ENCODE data around the gene GNAZ.

GNAZ gene

DNA sequence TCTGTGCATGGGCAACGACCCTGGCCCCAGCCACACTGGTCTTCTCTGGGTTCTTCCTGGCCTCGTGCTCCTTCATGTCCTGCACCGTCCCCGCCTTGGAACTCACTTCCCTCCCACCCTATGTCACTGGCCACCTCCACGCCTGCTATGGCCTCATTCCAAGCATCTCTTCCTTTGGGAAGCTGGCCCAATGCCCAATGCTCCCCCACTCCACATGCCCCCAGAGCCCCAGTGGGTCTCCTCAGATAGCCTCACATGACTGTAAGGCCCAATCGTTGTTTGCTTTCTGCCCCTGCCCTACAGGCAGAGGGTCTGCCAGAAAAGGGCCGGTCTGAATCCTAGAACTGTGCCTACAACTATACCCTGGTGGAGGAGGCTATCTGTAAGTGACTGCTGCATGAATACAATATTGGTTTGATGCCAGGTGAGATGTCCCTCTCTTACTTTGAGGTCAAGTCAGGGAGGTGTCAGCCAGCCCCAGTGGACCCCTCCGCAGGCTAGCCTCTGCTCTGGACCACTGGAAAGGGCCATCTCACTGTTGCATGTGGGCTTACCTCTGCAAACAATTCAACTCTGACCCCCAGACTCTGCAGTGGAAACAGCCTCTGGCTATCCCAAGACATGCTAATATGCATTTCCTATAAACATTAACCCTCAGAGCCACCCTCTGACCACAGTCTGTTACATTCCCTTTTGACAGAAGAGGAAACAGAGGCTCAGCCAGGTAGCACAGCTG, 2.1 kb upstream of the GNAZ start:
- POLR2A ChIA-PET, result no interaction called here
- TF ChIP-seq, protein P1, sequence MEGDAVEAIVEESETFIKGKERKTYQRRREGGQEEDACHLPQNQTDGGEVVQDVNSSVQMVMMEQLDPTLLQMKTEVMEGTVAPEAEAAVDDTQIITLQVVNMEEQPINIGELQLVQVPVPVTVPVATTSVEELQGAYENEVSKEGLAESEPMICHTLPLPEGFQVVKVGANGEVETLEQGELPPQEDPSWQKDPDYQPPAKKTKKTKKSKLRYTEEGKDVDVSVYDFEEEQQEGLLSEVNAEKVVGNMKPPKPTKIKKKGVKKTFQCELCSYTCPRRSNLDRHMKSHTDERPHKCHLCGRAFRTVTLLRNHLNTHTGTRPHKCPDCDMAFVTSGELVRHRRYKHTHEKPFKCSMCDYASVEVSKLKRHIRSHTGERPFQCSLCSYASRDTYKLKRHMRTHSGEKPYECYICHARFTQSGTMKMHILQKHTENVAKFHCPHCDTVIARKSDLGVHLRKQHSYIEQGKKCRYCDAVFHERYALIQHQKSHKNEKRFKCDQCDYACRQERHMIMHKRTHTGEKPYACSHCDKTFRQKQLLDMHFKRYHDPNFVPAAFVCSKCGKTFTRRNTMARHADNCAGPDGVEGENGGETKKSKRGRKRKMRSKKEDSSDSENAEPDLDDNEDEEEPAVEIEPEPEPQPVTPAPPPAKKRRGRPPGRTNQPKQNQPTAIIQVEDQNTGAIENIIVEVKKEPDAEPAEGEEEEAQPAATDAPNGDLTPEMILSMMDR (IDR thresholded peaks at IDR 0.05; ENCODE audit: insufficient read depth, low read length, missing control alignments), result no peak
- DNase-seq (ENCODE audit: low read depth, low spot score), result no peak
- no peak overlapping the region for H3K4me3 ChIP-seq (ENCODE audit: low read depth, low read length)
- CTCF ChIA-PET, result no interaction called here

DNA sequence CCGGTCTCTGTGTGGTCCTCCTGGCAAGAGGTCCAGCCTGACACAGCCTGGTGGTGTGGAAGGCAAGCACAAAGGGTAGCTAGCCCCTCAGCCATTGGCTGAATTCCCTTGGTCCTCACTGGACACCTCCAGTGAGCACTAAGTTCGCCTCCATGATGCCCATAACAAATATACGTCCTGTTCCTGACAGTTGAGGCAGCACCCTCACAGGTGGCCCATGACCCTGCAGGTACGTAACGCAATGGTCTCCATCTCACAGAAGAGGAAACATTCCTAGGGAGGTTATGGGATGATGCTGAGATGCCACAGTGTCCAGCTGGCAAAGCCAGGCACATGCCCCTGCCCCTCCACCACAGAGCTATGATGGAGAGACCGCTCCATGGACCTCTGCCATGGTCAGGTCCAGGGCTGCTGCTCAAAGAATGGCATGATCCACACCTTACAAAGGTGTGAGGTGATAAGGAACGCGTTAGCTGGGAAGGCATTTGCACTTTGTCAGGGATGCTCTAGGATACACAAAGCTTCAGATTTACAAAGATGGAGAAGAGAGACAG, 1.4 kb upstream of the GNAZ start:
- no peak for DNase-seq (ENCODE audit: low read depth, low spot score)
- TF ChIP-seq, protein P1 (IDR thresholded peaks at IDR 0.05; ENCODE audit: insufficient read depth, low read length, missing control alignments), result no peak
- ChIA-PET CTCF (interaction anchor here (1.0 to 1.7 kb wide), 5 partner anchors 15 to 111 kb away, joined by 3 to 6 read pairs (median 3); no protein-coding TSS in a partner anchor), POLR2A (no interaction called here)
- no peak overlapping the region for H3K4me3 ChIP-seq (ENCODE audit: low read depth, low read length)

DNA sequence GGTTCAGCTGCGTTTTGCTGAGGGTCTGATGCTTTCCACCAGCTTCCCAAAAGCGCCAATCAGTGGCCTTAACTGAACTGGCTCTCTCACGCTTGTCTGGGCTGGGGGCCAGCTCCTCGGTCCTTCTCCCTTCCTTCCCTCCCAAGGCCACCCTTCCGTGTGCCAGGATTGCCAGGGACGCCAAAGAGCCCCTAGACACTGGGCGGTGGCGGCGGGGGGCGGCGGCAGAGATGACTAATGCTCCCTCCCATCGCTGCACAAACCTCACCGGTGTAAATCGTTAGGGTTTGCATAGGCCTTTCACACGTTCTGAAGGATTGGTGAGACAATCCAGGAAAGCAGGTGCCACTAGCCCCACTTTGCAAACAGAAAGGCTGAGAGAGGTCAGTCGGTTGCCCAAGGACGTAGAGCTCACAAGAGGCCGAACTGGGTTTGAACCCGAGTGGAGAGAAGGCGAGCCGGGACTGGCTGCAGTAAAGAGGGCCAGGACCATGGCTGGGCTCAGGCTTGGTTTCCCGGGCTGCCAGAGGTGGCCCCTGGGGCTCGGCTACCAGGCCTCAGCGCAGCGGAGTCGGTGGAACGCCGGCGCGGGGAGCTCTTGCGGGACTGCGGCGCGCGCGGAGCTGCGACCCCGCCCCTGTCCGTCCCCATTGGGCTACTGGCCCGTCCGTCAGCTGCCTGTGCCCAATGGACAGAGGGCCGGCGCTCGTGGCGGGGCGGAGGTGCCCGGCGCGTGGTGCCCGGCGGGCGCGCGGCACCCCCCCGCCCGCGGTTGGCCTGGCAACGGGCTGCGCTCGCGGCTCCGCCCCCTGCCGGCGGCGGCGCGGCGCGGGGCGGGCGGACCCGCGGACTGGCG, 589 bp upstream of the GNAZ start:
- peak overlapping the region; percentile 70 for H3K4me3 ChIP-seq (ENCODE audit: low read depth, low read length)
- TF ChIP-seq, protein P1 (IDR thresholded peaks at IDR 0.05; ENCODE audit: insufficient read depth, low read length, missing control alignments), result no peak
- POLR2A ChIA-PET, result no interaction called here
- CTCF ChIA-PET, result interaction anchor here (0.6 to 1.7 kb wide), 9 partner anchors 14 to 114 kb away, joined by 3 to 6 read pairs (median 3); no protein-coding TSS in a partner anchor
- DNase-seq (ENCODE audit: low read depth, low spot score), result peak; percentile 28

DNA sequence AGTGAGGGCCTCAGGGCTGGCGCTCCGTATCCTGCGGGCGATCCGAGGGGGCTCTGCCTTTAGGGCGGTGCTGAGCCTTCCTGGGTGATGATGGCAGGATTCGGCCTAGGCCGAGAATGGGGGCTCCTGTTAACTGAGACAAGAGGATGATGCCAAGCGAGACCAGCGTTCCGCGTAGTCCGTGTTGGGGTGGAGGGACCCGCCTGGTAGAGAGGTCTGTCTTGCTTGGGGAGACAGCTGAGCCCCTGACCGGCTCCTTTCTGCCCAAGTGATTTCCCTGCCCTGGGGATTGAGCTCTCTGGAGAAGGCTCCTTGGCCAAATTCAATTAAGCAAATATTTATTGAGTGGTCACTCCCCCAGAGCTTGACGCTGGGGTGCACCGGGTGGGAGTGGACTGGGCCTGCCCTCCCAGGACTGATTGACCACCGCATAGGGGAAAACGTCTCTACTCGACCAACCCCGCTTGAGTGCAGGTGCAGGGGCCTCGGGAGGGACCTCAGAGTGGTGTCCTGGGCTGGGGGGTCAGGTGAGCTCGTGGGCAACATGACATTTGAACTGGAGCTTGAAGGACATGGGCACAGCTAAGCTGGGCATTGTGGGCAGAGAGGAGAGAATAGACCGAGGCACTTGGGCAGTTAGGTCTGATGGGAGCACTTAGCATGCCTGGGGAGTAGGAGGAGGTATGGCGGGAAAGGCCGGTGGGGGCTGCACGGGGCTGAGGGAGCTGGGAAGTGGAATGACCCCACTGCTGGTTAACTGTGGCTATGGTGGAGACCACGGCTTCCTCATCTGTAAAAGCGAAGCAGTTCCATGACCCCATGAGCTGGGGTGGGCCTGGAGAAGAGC, 1.1 kb downstream of the GNAZ start:
- TF ChIP-seq, protein P1 (IDR thresholded peaks at IDR 0.05; ENCODE audit: insufficient read depth, low read length, missing control alignments), result no peak
- DNase-seq (ENCODE audit: low read depth, low spot score), result no peak
- H3K4me3 ChIP-seq (ENCODE audit: low read depth, low read length), result peak overlapping the region; percentile 69
- ChIA-PET CTCF (interaction anchor here (1.0 to 2.1 kb wide), 6 partner anchors 42 to 116 kb away, joined by 3 to 10 read pairs (median 3); no protein-coding TSS in a partner anchor), POLR2A (interaction anchor here (0.8 kb wide), 1 partner anchor 13 kb away, joined by 4 read pairs; no protein-coding TSS in a partner anchor)

DNA sequence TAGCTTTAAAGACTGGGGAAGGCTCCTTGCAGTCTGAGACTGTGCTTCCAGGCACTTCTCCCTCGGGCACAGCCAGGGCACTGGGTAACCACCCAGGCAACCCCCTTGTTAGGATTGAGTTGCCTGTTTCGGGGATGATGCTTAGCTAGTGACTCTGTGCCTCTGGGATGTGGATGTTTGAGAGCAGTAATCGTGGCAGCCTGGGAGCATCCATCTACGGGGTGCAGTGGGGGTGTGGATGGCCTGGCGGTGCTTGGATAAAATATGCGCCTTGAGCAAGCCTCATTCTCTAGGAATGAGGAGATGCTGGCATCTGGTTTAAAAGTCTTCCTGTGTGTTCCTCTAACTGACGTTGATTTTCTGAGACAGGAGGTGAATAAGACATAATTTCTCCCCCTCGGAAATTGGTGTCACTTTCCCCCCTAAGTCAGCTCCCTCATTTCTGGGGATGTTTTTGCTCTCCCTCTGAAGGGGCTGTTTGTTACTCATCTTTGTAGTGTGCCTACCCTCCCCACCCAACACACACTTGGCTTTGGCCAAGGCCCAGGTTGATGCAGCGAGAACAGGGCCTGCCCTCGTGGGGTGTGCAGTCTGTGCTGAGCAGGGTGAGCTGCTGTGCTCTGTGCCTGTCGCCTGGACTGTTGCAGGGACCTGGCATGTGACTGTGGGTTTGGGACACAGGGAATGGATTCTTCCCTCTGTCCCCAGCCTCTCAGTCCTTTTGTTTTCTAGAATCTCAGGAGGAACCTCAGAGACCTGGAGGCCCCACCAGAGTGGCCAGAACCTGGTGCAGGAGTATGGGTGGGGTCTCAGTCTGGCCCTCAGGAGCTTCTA, 2.0 kb downstream of the GNAZ start:
- CTCF ChIA-PET, result interaction anchor here (1.0 to 2.1 kb wide), 5 partner anchors 41 to 117 kb away, joined by 3 to 10 read pairs (median 3); no protein-coding TSS in a partner anchor
- TF ChIP-seq, protein P1 (IDR thresholded peaks at IDR 0.05; ENCODE audit: insufficient read depth, low read length, missing control alignments), result no peak
- H3K4me3 ChIP-seq (ENCODE audit: low read depth, low read length), result peak overlapping the region; percentile 69
- POLR2A ChIA-PET, result interaction anchor here (0.8 kb wide), 1 partner anchor 12 kb away, joined by 4 read pairs; no protein-coding TSS in a partner anchor
- DNase-seq (ENCODE audit: low read depth, low spot score), result peak; percentile 58

All from AG04449 (cell line).